Astrocyte (in vitro differentiated cells and primary cell): ENCODE data around the gene PCBP3. TPM values are rescaled to one million over a fixed set of nuclear protein-coding genes. Genes with fewer than 3 reads are reported as not detected.

Source experiments
- DNase-seq: peaks from one replicate; pipeline ENCODE4 v3.0.0-alpha.2; 2010; ENCODE audit warnings: low read depth
- FAIRE-seq: peaks from 2 replicates; lab custom pipeline; 2011; peaks lifted over from hg19 to GRCh38; lab: Jason Lieb, UNC
- H2AFZ ChIP-seq: 2 replicates; pipeline ENCODE4 v1.6.0; 2012; ENCODE audit warnings: low read depth, low read length, inconsistent platforms
- H3K27ac ChIP-seq: 2 replicates; pipeline ENCODE4 v1.5.1; 2011; ENCODE audit warnings: low read depth, low read length, inconsistent platforms
- H3K27me3 ChIP-seq: 2 replicates; pipeline ENCODE4 v1.6.0; 2011; ENCODE audit warnings: low read length, inconsistent platforms; ENCODE audit not compliant: insufficient read depth
- H3K36me3 ChIP-seq: 2 replicates; pipeline ENCODE4 v1.5.1; 2011; ENCODE audit warnings: low read length, inconsistent platforms; ENCODE audit not compliant: insufficient read depth
- H3K4me1 ChIP-seq: 2 replicates; pipeline ENCODE4 v1.5.1; 2011; ENCODE audit warnings: low read length, inconsistent platforms; ENCODE audit not compliant: insufficient read depth
- H3K4me2 ChIP-seq: 2 replicates; pipeline ENCODE4 v1.6.0; 2012; ENCODE audit warnings: low read length, inconsistent platforms
- H3K4me3 ChIP-seq: 2 replicates; pipeline ENCODE4 v1.5.1; 2011; ENCODE audit warnings: low read depth, mild to moderate bottlenecking, low read length, inconsistent platforms; ENCODE audit not compliant: insufficient read depth
- H3K79me2 ChIP-seq: 2 replicates; pipeline ENCODE4 v1.6.0; 2012; ENCODE audit warnings: mild to moderate bottlenecking, low read length, inconsistent platforms; ENCODE audit not compliant: insufficient read depth
- H3K9ac ChIP-seq: 2 replicates; pipeline ENCODE4 v1.6.0; 2012; ENCODE audit warnings: mild to moderate bottlenecking, low read length, inconsistent platforms
- H3K9me3 ChIP-seq: 2 replicates; pipeline ENCODE4 v1.5.1; 2012; ENCODE audit warnings: low read depth, mild to moderate bottlenecking, low read length, inconsistent platforms; ENCODE audit not compliant: insufficient read depth
- H4K20me1 ChIP-seq: 2 replicates; pipeline ENCODE4 v1.6.0; 2012; ENCODE audit warnings: low read length, inconsistent platforms; ENCODE audit not compliant: insufficient read depth
- H3K27ac Mint-ChIP-seq: one replicate; pipeline ENCODE4 v1.8.0; 2021; ENCODE audit warnings: mild to moderate bottlenecking, mixed read lengths; ENCODE audit not compliant: unreplicated experiment
- H3K27me3 Mint-ChIP-seq: one replicate; pipeline ENCODE4 v1.8.0; 2021; ENCODE audit warnings: low read depth, mixed read lengths; ENCODE audit not compliant: unreplicated experiment
- H3K36me3 Mint-ChIP-seq: one replicate; pipeline ENCODE4 v1.8.0; 2021; ENCODE audit warnings: low read depth, mixed read lengths; ENCODE audit not compliant: unreplicated experiment
- H3K4me1 Mint-ChIP-seq: one replicate; pipeline ENCODE4 v1.8.0; 2021; ENCODE audit warnings: low read depth, mixed read lengths; ENCODE audit not compliant: unreplicated experiment
- H3K4me3 Mint-ChIP-seq: one replicate; pipeline ENCODE4 v1.8.0; 2021; ENCODE audit warnings: mild to moderate bottlenecking, moderate library complexity, mixed read lengths; ENCODE audit not compliant: unreplicated experiment
- H3K9me3 Mint-ChIP-seq: one replicate; pipeline ENCODE4 v1.8.0; 2021; ENCODE audit warnings: mild to moderate bottlenecking, mixed read lengths; ENCODE audit not compliant: unreplicated experiment
- EZH2 ChIP-seq: IDR thresholded peaks from 2 replicates; pipeline ENCODE4 v1.6.1; 2012; ENCODE audit warnings: mild to moderate bottlenecking, low read length, inconsistent platforms; ENCODE audit not compliant: insufficient read depth
- total RNA-seq: library from RNA; stranded (reverse); gene quantifications from 2 replicates; pipeline ENCODE4 v1.2.1, GENCODE V29; 2021
- TF ChIP-seq, protein P1 (sequence below): IDR thresholded peaks from 2 replicates; pipeline ENCODE4 v1.5.1; 2011; ENCODE audit warnings: low read depth, mild to moderate bottlenecking, inconsistent platforms, low read length, moderate library complexity; ENCODE audit not compliant: insufficient read depth

Gene PCBP3
- total RNA-seq, 1 donor from 2014 or later, result 1.8 TPM

GRCh38 chr21:45898028-45898350 is 254.5 kb downstream of the PCBP3 start:
- H3K9me3 ChIP-seq, result no peaks in the 10 kb centered on the region
- FAIRE-seq, result no peak
- Mint-ChIP-seq H3K27me3 (peaks cover 34% of the 10 kb centered on the region), H3K4me1 (peaks cover 8% of the 10 kb centered on the region), H3K27ac (no peak overlapping the region), H3K36me3 (peaks cover 3% of the 10 kb centered on the region), H3K4me3 (no peak overlapping the region), H3K9me3 (no peaks in the 10 kb centered on the region)
- H3K9ac ChIP-seq, result no peak overlapping the region
- H3K27ac ChIP-seq, result no peak overlapping the region
- H4K20me1 ChIP-seq, result peaks cover 5% of the 10 kb centered on the region
- H3K4me3 ChIP-seq, result no peak overlapping the region
- no peak overlapping the region for H2AFZ ChIP-seq
- H3K4me2 ChIP-seq, result no peak overlapping the region
- no peaks in the 10 kb centered on the region for H3K36me3 ChIP-seq
- peaks cover 9% of the 10 kb centered on the region for H3K4me1 ChIP-seq
- no peak for TF ChIP-seq EZH2
- TF ChIP-seq, protein P1, sequence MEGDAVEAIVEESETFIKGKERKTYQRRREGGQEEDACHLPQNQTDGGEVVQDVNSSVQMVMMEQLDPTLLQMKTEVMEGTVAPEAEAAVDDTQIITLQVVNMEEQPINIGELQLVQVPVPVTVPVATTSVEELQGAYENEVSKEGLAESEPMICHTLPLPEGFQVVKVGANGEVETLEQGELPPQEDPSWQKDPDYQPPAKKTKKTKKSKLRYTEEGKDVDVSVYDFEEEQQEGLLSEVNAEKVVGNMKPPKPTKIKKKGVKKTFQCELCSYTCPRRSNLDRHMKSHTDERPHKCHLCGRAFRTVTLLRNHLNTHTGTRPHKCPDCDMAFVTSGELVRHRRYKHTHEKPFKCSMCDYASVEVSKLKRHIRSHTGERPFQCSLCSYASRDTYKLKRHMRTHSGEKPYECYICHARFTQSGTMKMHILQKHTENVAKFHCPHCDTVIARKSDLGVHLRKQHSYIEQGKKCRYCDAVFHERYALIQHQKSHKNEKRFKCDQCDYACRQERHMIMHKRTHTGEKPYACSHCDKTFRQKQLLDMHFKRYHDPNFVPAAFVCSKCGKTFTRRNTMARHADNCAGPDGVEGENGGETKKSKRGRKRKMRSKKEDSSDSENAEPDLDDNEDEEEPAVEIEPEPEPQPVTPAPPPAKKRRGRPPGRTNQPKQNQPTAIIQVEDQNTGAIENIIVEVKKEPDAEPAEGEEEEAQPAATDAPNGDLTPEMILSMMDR, result no peak
- no peaks in the 10 kb centered on the region for H3K79me2 ChIP-seq
- H3K27me3 ChIP-seq, result no peaks in the 10 kb centered on the region
- no peak for DNase-seq

- Histone ChIP-seq H3K9ac (no peak overlapping the region), H3K4me3 (no peak overlapping the region), H3K27me3 (no peaks in the 10 kb centered on the region), H3K27ac (no peak overlapping the region), H3K4me1 (peaks cover 9% of the 10 kb centered on the region), H3K9me3 (no peaks in the 10 kb centered on the region), H3K36me3 (no peaks in the 10 kb centered on the region), H4K20me1 (peaks cover 5% of the 10 kb centered on the region), H3K79me2 (no peaks in the 10 kb centered on the region), H3K4me2 (no peak overlapping the region), H2AFZ (no peak overlapping the region)
- peaks cover 8% of the 10 kb centered on the region for H3K4me1 Mint-ChIP-seq
- H3K9me3 Mint-ChIP-seq, result peaks cover 5% of the 10 kb centered on the region
- no peak overlapping the region for H3K4me3 Mint-ChIP-seq
- H3K27me3 Mint-ChIP-seq, result peaks cover 38% of the 10 kb centered on the region
- no peak for DNase-seq
- FAIRE-seq, result no peak
- TF ChIP-seq, protein P1, result no peak
- no peak for TF ChIP-seq EZH2
- no peak overlapping the region for H3K27ac Mint-ChIP-seq
- H3K36me3 Mint-ChIP-seq, result peaks cover 3% of the 10 kb centered on the region
Observed at GRCh38 chr21:45898781-45899180, 255.3 kb downstream of the PCBP3 start.

- Histone ChIP-seq H2AFZ (no peak overlapping the region), H3K4me2 (no peak overlapping the region), H3K4me1 (peaks cover 2% of the 10 kb centered on the region), H3K9ac (no peak overlapping the region), H3K27me3 (no peaks in the 10 kb centered on the region), H3K27ac (no peak overlapping the region), H3K4me3 (no peak overlapping the region), H4K20me1 (no peaks in the 10 kb centered on the region), H3K36me3 (no peaks in the 10 kb centered on the region), H3K9me3 (no peaks in the 10 kb centered on the region), H3K79me2 (no peaks in the 10 kb centered on the region)
- H3K27me3 Mint-ChIP-seq, result peaks cover 43% of the 10 kb centered on the region
- H3K9me3 Mint-ChIP-seq, result peaks cover 8% of the 10 kb centered on the region
- no peak for FAIRE-seq
- no peak overlapping the region for H3K27ac Mint-ChIP-seq
- no peak for DNase-seq
- peaks cover 5% of the 10 kb centered on the region for H3K36me3 Mint-ChIP-seq
- TF ChIP-seq, protein P1, result no peak
- TF ChIP-seq EZH2, result no peak
- H3K4me1 Mint-ChIP-seq, result peaks cover 4% of the 10 kb centered on the region
- no peak overlapping the region for H3K4me3 Mint-ChIP-seq
Observed at GRCh38 chr21:45899317-45900033, 255.9 kb downstream of the PCBP3 start.
